ENCODE measurements around the gene CD33.

The CD33 gene

GRCh38 chr19:51285682-51286081 lies 60.8 kb downstream of the CD33 start:
- TF ChIP-seq TCF4 (CRISPR knock-in tag; IDR thresholded peaks at IDR 0.05; ENCODE audit: borderline replicate concordance), result no peak
- no peak for TF ChIP-seq OSR1 (CRISPR knock-in tag; IDR thresholded peaks at IDR 0.05)
- TF ChIP-seq ZNF70 (CRISPR knock-in tag; IDR thresholded peaks at IDR 0.05), result no peak
- no peak for TF ChIP-seq RARB (CRISPR knock-in tag; IDR thresholded peaks at IDR 0.05)
- TF ChIP-seq TSHZ2 (CRISPR knock-in tag; IDR thresholded peaks at IDR 0.05), result no peak
- TF ChIP-seq CSRNP3 (CRISPR knock-in tag; IDR thresholded peaks at IDR 0.05), result no peak
- TF ChIP-seq ZC3H10 (CRISPR knock-in tag; IDR thresholded peaks at IDR 0.05), result no peak
- TF ChIP-seq PATZ1 (CRISPR knock-in tag; IDR thresholded peaks at IDR 0.05; ENCODE audit: borderline replicate concordance), result no peak
- TF ChIP-seq TOX (CRISPR knock-in tag; IDR thresholded peaks at IDR 0.05; ENCODE audit: borderline replicate concordance), result no peak
- TF ChIP-seq ZNF8 (CRISPR knock-in tag; IDR thresholded peaks at IDR 0.05), result no peak
- TF ChIP-seq ZNF565 (CRISPR knock-in tag; conservative IDR thresholded peaks at IDR 0.05; ENCODE audit: low read depth), result no peak
- TF ChIP-seq GLIS3 (CRISPR knock-in tag; IDR thresholded peaks at IDR 0.05), result no peak
- no peak for TF ChIP-seq BACH2 (CRISPR knock-in tag; IDR thresholded peaks at IDR 0.05; ENCODE audit: borderline replicate concordance)
- no peak for TF ChIP-seq CREB5 (CRISPR knock-in tag; IDR thresholded peaks at IDR 0.05; ENCODE audit: low read depth)
- TF ChIP-seq ARNTL (CRISPR knock-in tag; IDR thresholded peaks at IDR 0.05; ENCODE audit: borderline replicate concordance, low read depth), result no peak
- no peak for TF ChIP-seq ZFP3 (CRISPR knock-in tag; IDR thresholded peaks at IDR 0.05)
- TF ChIP-seq PPARA (CRISPR knock-in tag; IDR thresholded peaks at IDR 0.05; ENCODE audit: borderline replicate concordance), result no peak
- TF ChIP-seq ISL1 (CRISPR knock-in tag; IDR thresholded peaks at IDR 0.05), result no peak
- no peak for ATAC-seq

All from SK-N-SH treated with all-trans-retinoic acid at 6 μM for 48 hours (cell line).